OCI-M2 (cell line): ENCODE measurements around the gene SH3RF3.

ENCODE experiments used
- DNase-seq: peaks from one replicate; lab custom pipeline; 2025; ENCODE audit not compliant: unreplicated experiment; lab: John Stamatoyannopoulos, UW

Gene SH3RF3

DNA sequence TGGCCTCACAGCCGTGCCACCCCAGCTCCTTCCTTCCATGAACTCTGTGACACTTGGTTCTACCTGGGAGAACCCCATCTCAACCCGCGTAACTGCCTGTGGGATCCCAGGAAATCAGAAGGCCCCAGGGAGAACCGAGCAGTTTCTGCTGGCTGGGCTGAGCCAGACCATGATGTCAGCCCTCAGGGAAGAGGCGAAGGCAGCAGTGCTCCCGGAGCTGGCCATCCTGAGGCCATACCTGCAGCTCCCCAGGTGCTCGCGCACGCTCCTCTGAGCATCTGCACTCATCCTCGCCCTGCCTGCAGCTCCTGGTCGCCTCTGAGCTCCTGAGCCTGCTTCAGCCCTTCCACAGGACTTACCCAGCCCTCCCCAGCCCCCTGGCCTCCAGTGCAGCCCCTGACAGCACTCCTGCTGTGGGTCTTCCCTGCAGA lies 298.7 kb downstream of the SH3RF3 start:
- DNase-seq: no peak

GRCh38 chr2:109428281-109428680 lies 299.3 kb downstream of the SH3RF3 start:
- no peak for DNase-seq

- DNase-seq: no peak
Measured at GRCh38 chr2:109428841-109429566, 300.0 kb downstream of the SH3RF3 start.

- DNase-seq: no peak
Measured at GRCh38 chr2:109429567-109430328, 300.7 kb downstream of the SH3RF3 start.

- no peak for DNase-seq
Measured at GRCh38 chr2:109430329-109430636, 301.3 kb downstream of the SH3RF3 start.

DNA sequence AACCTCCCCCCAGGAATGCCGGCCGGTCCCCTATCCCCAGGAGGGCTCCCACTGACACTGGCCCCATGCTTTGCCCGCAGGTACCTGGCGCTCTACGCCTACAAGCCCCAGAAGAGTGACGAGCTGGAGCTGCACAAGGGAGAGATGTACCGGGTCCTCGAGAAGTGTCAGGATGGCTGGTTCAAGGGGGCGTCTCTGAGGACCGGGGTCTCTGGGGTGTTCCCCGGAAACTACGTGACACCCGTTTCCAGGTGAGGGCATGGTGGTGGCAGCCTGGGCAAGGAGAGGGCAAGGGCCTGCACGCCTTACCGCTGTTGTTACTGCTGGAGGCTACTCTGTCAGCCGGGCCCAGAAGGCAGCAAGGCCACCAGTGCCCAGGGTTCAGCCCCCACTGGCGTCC lies 303.4 kb downstream of the SH3RF3 start:
- DNase-seq: no peak

- DNase-seq: no peak
Measured at GRCh38 chr2:109433486-109433885, 304.5 kb downstream of the SH3RF3 start.

GRCh38 chr2:109433926-109434325 lies 304.9 kb downstream of the SH3RF3 start:
- no peak for DNase-seq

DNA sequence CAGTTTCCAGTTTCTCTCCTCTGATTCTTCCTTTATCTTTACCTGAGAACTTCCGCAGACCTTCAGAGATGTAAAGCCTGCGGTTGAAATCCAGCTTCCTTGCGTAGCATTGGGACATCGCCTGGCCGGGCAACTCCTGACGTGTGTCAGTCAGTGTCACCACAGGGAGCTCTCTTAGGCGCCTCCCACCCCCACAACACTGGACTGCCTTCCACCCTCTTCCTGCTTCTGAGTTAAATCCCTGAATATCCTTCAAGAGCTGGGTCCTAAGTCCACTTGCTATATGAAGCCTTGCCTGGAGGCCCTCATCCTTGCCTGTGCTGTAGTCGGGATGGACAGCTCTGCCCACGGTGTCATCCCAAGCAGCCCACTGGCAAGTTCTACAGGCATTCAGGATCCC lies 305.3 kb downstream of the SH3RF3 start:
- no peak for DNase-seq

DNA sequence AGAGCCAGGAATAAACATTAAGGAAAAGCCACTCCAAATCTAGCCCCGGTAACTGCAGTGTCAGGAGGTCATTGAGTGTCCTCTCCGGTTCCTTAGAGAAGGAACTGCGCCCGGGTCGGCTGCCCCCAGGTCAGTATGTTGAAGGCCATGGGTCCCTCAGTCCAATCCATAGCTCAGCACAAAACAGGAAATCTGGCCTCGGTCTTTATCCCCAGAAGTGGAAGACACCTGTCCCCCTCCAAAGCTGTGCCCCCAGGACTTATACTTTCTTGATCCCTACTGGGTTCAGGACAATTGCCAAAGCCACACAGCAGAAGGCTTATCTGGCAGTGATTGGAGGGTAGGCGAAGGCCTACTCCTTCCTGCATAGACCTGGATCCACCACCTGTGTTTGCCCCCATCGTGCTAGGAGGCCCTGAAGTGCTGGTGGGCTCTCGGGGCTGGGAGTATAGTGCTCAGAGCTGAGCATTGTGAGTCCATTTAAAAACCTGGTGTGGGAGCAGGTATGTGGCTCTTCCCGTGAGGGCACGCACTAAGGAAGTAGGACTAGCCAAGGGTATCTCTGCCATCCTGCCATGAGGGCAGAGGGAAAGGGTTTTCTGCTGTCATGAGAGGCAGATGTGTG lies 306.2 kb downstream of the SH3RF3 start:
- no peak for DNase-seq

DNA sequence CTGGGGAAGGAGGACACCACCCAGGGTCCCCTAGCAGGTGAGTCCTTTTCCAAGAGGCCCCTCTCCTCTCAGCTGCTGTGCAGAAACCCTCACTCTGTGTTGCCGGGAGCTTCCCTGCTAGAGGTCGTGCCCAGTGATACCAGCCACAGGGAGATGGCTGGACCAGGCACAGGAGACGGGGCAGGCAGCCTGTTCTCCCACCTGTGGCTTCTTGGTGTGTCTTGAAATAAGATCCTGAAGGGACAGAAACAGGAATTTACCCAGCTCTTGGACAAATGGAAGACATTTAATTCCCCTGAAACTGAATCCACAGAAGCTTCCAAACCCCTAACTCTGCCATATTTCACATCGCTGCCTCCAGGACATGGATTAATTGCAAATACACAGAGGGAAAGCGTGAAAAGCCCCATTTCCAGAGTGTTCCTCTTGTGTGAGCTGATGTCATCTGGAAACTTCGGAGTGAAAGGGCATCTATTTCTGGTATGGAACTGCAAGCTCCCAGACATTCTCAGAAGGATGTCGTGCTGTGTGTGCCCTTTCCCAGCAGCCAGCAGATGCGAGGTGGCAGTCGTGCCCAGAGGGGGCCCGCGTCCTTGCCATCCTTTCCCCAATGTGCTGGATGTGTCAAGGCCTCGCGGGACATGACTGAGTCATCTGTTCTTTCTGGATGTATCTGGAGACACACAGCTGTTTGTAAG lies 307.0 kb downstream of the SH3RF3 start:
- no peak for DNase-seq

DNA sequence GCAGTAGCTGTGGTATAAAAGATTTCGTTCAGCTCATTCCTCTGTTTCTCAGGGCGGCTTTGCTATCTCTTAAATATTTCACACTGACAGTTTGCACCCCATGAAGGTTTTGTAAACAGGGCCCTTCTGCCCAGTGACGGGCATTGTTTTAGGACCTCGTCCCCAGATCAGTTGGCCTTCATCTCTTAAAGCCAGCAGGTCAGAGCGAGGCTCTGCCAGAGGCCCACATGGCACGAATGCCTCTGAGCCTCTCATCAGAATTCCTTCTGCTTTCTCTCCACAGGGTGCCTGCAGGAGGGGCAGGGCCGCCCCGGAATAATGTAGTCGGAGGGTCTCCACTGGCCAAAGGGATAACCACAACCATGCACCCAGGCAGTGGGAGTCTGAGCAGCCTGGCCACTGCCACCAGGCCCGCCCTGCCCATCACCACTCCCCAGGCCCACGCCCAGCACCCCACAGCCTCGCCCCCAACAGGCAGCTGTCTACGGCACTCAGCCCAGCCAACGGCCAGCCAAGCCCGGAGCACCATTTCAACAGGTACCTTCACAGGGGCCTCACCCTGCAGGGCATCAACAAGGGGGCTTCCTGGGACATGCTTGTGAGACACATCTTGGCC lies 307.7 kb downstream of the SH3RF3 start:
- DNase-seq: no peak

GRCh38 chr2:109437325-109438090 lies 308.5 kb downstream of the SH3RF3 start:
- no peak for DNase-seq

DNA sequence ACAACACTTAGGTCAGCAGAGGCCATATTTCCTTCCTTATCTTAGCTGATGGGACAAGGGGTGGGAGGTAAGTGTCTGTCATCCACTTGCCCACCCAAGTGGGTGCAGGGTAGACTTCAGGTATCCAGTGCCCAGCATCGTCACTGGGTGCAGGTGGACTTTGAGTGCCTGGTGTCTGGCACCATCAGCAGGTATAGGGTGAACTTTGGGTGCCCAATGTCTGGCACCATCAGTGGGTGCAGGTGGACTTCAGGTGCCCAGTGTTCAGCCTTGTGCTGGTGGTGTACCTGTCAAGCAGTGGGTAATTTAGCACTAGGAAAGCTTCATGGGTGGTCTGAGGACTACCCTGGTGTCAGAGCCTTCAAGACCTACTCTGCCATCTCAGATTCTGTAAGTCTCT lies 309.1 kb downstream of the SH3RF3 start:
- DNase-seq: no peak

GRCh38 chr2:109438773-109439389 lies 309.9 kb downstream of the SH3RF3 start:
- no peak for DNase-seq

- DNase-seq: no peak
Measured at GRCh38 chr2:109439390-109439786, 310.4 kb downstream of the SH3RF3 start.

DNA sequence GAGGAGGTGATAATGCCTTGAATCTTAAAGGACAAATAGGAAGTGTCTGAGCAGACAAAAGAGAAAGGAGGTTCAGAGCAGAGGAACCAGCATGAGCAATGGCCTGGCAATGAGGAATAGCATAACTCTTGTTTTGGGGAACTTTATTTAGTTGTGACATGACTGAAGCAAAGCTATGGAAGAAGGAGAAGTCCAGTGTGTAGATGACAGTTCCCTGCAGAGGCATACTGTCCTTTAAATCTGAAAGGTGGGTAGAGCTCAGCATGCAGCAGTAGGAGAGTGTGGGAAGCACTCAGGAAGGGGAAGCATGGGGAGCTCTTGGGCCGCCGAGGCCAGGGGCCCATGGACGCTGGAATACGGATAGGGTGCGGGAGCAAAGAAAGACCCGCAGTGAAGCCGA lies 311.0 kb downstream of the SH3RF3 start:
- DNase-seq: no peak

GRCh38 chr2:109440499-109441156 lies 311.6 kb downstream of the SH3RF3 start:
- DNase-seq: no peak

DNA sequence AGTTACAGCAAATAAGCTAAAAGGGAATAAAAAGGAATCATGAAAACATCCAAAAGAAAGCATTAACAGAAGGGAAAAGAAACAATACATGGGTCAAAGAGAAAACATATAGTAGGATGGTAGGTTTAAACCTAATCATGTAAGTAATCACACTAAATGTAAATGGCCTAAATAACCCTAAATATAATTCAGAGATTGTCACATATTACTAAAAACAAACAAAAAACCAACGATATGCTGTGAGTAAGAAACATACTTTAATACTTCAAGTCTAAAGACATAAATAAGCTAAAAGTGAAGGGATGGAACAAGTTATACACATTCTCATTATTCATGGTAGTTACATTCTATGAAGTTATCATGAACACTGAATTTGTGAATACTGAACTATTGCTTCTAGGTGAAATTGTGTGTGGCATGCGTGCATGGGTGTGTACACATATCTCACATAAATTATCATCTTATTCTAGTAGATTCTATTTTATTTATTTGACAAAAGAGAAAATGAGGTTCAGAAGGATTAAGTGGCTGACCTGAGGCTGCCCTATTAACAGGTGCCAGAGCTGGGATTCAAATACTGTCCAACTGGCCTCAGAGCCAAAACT lies 313.8 kb downstream of the SH3RF3 start:
- no peak for DNase-seq
